ENCODE results near the gene PRKCB.

DNA sequence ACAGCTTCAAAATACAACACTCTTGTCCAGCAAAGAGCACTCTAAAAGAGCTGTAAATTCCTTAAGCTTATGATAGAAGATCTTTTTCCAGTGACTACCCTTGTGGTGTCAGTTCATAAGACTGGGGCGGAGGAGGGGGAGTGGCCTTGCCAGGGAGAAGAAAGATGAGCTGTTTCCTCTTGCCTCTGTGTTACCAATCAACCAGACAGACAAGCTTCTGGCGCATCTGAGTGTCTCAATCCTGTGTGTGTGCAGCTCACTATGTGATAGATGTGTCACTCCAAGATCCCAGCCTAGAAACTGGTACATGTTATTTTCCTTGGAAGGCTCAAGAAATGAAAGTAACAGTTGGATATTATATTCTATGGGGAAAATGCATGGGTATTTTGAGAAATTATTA is 253.0 kb downstream of the PRKCB start:
- TF ChIP-seq, protein P1, sequence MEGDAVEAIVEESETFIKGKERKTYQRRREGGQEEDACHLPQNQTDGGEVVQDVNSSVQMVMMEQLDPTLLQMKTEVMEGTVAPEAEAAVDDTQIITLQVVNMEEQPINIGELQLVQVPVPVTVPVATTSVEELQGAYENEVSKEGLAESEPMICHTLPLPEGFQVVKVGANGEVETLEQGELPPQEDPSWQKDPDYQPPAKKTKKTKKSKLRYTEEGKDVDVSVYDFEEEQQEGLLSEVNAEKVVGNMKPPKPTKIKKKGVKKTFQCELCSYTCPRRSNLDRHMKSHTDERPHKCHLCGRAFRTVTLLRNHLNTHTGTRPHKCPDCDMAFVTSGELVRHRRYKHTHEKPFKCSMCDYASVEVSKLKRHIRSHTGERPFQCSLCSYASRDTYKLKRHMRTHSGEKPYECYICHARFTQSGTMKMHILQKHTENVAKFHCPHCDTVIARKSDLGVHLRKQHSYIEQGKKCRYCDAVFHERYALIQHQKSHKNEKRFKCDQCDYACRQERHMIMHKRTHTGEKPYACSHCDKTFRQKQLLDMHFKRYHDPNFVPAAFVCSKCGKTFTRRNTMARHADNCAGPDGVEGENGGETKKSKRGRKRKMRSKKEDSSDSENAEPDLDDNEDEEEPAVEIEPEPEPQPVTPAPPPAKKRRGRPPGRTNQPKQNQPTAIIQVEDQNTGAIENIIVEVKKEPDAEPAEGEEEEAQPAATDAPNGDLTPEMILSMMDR (IDR thresholded peaks at IDR 0.05; ENCODE audit: insufficient read depth, low read length, poor library complexity, severe bottlenecking), result no peak
- no peak for TF ChIP-seq EZH2phosphoT487 (conservative IDR thresholded peaks at IDR 0.05; ENCODE audit: low read length)

Data from SU-DHL-6 (cell line).